BJ (cell line): ENCODE data around the gene LAMTOR4. TPM values are rescaled to one million over a fixed set of nuclear protein-coding genes. Genes with fewer than 3 reads are reported as not detected.

Experiments
- CTCF ChIA-PET: fragments of 350-600 bp; formaldehyde crosslinking; extraction: SDS; loops from one replicate; lab custom pipeline; 2021; ENCODE audit warnings: antibody characterized with exemption, inconsistent platforms; lab: Yijun Ruan, JAX
- POLR2A ChIA-PET: fragments of 300-600 bp; sonication (Branson Sonifier 250); formaldehyde crosslinking; extraction: SDS; loops from one replicate; lab custom pipeline; 2021; ENCODE audit warnings: antibody characterized with exemption; lab: Charles Lee
- DNase-seq: peaks from one replicate; pipeline ENCODE4 v3.0.0-alpha.2; 2011; ENCODE audit warnings: low read depth
- H3K27me3 ChIP-seq: 2 replicates; pipeline ENCODE4 v1.6.0; 2011; ENCODE audit warnings: low read length; ENCODE audit not compliant: control insufficient read depth, insufficient read depth
- H3K36me3 ChIP-seq: 2 replicates; pipeline ENCODE4 v1.5.1; 2011; ENCODE audit warnings: low read length; ENCODE audit not compliant: control insufficient read depth, insufficient read depth
- H3K4me3 ChIP-seq: 2 replicates; pipeline ENCODE4 v1.5.1; 2011; ENCODE audit warnings: low read depth, mild to moderate bottlenecking, control low read depth, low read length
- CTCF ChIP-seq: IDR thresholded peaks from 2 replicates; pipeline ENCODE4 v1.5.1; 2011; ENCODE audit warnings: low read depth, mild to moderate bottlenecking, control low read depth, inconsistent platforms, low read length, moderate library complexity; ENCODE audit not compliant: insufficient read depth
- polyA minus RNA-seq: library from RNA; depleted of rRNA, polyadenylated mRNA; stranded (reverse); fragments of >200 nt; gene quantifications from 2 replicates; pipeline ENCODE4 v1.2.3, GENCODE V29; 2011; rRNA and poly(A)+ RNA removed
- polyA plus RNA-seq: library from polyadenylated mRNA; depleted of rRNA; stranded (reverse); fragments of >200 nt; gene quantifications from 2 replicates; pipeline ENCODE4 v1.2.3, GENCODE V29; 2011; rRNA removed

Gene LAMTOR4
- polyA plus RNA-seq (125 and 193 TPM in 2 replicates), polyA minus RNA-seq (29.0 and 41.1 TPM in 2 replicates)

DNA sequence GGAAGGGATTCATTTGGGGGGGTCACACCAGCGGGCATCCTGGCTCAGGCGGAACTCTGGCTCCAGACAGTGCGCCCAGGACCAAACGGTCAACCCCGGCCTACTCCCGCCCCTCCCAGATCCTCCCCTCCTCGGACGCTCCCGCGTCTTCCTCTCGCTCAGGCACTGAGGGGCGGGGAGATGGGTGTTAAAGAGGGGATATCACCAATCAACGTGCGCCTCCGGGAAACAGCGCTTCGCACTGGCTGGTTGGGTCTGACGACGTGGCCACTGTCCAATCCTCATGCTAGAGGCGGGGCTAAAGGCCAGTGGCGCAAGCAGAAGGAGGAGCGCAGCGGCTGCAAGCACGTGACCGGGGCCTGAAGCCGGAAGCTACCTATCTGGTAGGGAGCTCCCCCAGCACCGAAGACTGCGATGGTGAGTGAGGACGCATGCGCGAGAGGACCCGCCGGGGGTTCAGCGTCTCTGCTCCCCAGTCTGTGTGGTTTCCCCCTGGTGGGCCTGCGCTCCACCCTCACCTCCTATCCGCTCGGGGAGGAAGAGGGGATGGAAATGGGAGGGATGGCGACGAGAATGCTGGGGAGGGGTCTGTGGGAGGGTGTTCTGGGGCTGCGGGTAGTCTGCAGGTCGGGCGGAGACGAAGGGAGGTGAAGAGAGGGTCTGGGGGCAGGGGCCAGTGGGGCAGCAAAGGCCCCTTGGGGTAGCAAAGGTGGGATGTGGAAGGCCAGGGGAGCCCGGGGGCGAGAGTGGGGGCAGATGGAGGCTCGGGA lies at the start of gene LAMTOR4:
Gene LAMTOR4 (plus strand): TSS at position 360 of the 770 bp plus-strand sequence. CDS start 55 bp downstream, at position 415.
- no peaks in the 10 kb centered on the region; the same call in 1 of the 2 replicates for H3K36me3 ChIP-seq
- TF ChIP-seq CTCF, result no peak
- ChIA-PET CTCF (interaction anchor here (0.6 to 5.6 kb wide), 5 partner anchors 8 to 201 kb away, joined by 3 to 38 read pairs (median 5); no protein-coding TSS in a partner anchor), POLR2A (interaction anchor here (0.6 kb wide), 2 partner anchors 9 to 22 kb away, joined by 3 to 4 read pairs; partner anchors contain the start of genes MBLAC1 and TRAPPC14)
- DNase-seq, result peak; percentile 98
- peak within 1 kb of the TSS; percentile 67 for H3K4me3 ChIP-seq
- H3K27me3 ChIP-seq, result no peaks in the 10 kb centered on the region

GRCh38 chr7:100099452-100099851 lies 49.3 kb upstream of the LAMTOR4 start:
- peaks cover 30% of the 10 kb centered on the region for H3K36me3 ChIP-seq

GRCh38 chr7:100100420-100101015 lies 48.2 kb upstream of the LAMTOR4 start:
- no peaks in the 10 kb centered on the region for H3K27me3 ChIP-seq
- ChIA-PET CTCF (interaction anchor here (0.7 to 2.3 kb wide), 7 partner anchors 8 to 121 kb away, joined by 3 to 6 read pairs (median 3); no protein-coding TSS in a partner anchor), POLR2A (interaction anchor here (0.6 to 0.9 kb wide), 5 partner anchors 12 to 792 kb away, joined by 3 to 17 read pairs (median 4); partner anchors contain the start of genes BUD31 and COPS6)
- TF ChIP-seq CTCF, result no peak
- DNase-seq, result peak; percentile 80
- peak overlapping the region; percentile 61 for H3K4me3 ChIP-seq
- peaks cover 31% of the 10 kb centered on the region for H3K36me3 ChIP-seq

More at GRCh38 chr7:100099452-100099851, 49.3 kb upstream of the LAMTOR4 start:
- Histone ChIP-seq H3K4me3 (peak overlapping the region; percentile 61), H3K27me3 (no peaks in the 10 kb centered on the region)
- ChIA-PET CTCF (interaction anchor here (0.7 to 1.2 kb wide), 2 partner anchors 10 to 11 kb away, joined by 3 to 6 read pairs; no protein-coding TSS in a partner anchor), POLR2A (no interaction called here)
- TF ChIP-seq CTCF, result no peak
- no peak for DNase-seq

DNA sequence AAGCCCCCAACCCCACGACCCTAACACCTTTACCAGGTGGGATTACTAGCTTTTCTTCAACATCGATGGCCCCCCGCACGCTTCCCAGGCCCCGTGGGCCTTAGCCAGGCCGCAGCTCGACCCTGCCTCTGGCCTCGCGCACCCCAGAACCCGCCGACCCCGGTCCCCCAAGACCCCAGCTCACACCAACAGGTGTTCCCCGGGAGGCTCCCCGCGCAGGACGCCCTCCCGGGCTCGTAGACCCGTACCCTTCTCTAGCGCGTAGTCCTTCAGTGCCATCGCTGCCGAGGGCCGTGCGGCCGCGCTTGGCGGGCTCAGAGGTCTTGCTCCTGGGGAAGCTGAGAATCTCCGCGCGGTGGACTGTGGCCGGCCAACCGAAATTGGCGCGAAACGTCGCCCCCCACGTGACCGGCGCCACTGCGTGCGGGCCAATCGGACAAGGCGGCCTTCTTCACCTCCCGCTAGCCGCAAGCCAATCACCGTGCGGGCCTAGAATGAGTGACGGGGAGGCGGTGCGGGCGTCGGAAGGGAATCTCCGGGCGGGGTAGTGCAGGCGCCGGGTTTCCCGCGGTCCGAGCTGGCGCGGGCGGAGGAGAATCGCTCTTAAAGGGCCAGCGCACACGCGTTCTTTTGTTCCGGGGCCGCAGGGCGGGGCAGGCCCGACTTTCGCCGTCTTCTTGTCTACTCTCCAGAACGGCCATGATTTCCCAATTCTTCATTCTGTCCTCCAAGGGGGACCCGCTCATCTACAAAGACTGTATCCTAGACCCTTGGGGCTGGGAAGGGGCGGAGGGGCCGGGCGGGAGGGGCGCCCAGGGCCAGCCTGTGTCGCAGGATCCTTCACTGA lies 47.5 kb upstream of the LAMTOR4 start, which contains the start of the genes AP4M1 and MCM7:
Gene AP4M1 (plus strand): TSS at position 628 of the 847 bp plus-strand sequence. CDS start 72 bp downstream, at position 700.
Gene MCM7 (minus strand): TSS at position 382 of the 847 bp plus-strand sequence. CDS start 103 bp downstream, at position 279.
- Histone ChIP-seq H3K36me3 (peaks cover 26% of the 10 kb centered on the region), H3K4me3 (peak within 1 kb of the TSS; percentile 61), H3K27me3 (no peaks in the 10 kb centered on the region)
- ChIA-PET CTCF (interaction anchor here (0.5 to 2.3 kb wide), 10 partner anchors 9 to 636 kb away, joined by 3 to 6 read pairs (median 3); no protein-coding TSS in a partner anchor), POLR2A (interaction anchor here (0.6 to 0.9 kb wide), 5 partner anchors 13 to 792 kb away, joined by 3 to 17 read pairs (median 3); partner anchors contain the start of genes BUD31 and COPS6)
- DNase-seq, result peak; percentile 94
- no peak for TF ChIP-seq CTCF
